ENCODE measurements around the gene IFITM1. TPM values are rescaled to one million over a fixed set of nuclear protein-coding genes. Genes with fewer than 3 reads are reported as not detected.

IFITM1 gene
- total RNA-seq, 4 donors from 2014 or later, result 47.8 to 103 (median 80.5) TPM

- in situ Hi-C loops (cut with MboI; ENCODE audit: low sequenced_read_pairs in 4 of 4) (no loop called here), intact Hi-C loops (cut with DNase I; ENCODE audit: low total_unique reads) (no loop called here)
- TF ChIP-seq, protein P1, sequence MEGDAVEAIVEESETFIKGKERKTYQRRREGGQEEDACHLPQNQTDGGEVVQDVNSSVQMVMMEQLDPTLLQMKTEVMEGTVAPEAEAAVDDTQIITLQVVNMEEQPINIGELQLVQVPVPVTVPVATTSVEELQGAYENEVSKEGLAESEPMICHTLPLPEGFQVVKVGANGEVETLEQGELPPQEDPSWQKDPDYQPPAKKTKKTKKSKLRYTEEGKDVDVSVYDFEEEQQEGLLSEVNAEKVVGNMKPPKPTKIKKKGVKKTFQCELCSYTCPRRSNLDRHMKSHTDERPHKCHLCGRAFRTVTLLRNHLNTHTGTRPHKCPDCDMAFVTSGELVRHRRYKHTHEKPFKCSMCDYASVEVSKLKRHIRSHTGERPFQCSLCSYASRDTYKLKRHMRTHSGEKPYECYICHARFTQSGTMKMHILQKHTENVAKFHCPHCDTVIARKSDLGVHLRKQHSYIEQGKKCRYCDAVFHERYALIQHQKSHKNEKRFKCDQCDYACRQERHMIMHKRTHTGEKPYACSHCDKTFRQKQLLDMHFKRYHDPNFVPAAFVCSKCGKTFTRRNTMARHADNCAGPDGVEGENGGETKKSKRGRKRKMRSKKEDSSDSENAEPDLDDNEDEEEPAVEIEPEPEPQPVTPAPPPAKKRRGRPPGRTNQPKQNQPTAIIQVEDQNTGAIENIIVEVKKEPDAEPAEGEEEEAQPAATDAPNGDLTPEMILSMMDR (IDR thresholded peaks at IDR 0.05 in 4 of 5, conservative IDR thresholded peaks at IDR 0.05 in 1 of 5), result no peak
- DNase-seq (no peak), ATAC-seq (no peak)
- H3K27ac ChIP-seq, result no peak overlapping the region
- H3K4me1 ChIP-seq, result peaks cover 0 to 4% of the 10 kb centered on the region in 2 donors
- H3K4me3 ChIP-seq, result no peak overlapping the region
- H3K36me3 ChIP-seq, result no peaks in the 10 kb centered on the region
- no peaks in the 10 kb centered on the region for H3K9me3 ChIP-seq
- H3K27me3 ChIP-seq, result peaks cover 41 to 46% (median 44%) of the 10 kb centered on the region in 3 donors
These were observed 50.3 kb downstream of the IFITM1 start for GRCh38 chr11:363948-364761.

Other genes with a start within 250 kb of the IFITM1 start
- not detected for gene SCGB1C1, start 121.0 kb upstream of the IFITM1 start, total RNA-seq
- gene BET1L, start 106.6 kb upstream of the IFITM1 start, total RNA-seq, result 10 to 100 TPM; 11.3 to 15.9 (median 12.8) TPM
- 10 to 100 TPM; 35.6 to 68.5 (median 47.8) TPM for gene RIC8A, start 106.3 kb upstream of the IFITM1 start, total RNA-seq
- 10 to 100 TPM in 3 of 4 donors, 1 to 10 TPM in 1; 9.2 to 15.0 (median 12.7) TPM for gene SIRT3, start 77.7 kb upstream of the IFITM1 start, total RNA-seq
- 100 to 1,000 TPM; 128 to 189 (median 163) TPM for gene PSMD13, start 77.1 kb upstream of the IFITM1 start, total RNA-seq
- under 1 TPM in 1 of 4 donors, not detected in 3; 0.09 TPM for gene NLRP6, start 35.6 kb upstream of the IFITM1 start, total RNA-seq
- 1 to 10 TPM in 3 of 4 donors, under 1 TPM in 1; 0.98 to 3.4 (median 2.7) TPM for gene PGGHG, start 24.9 kb upstream of the IFITM1 start, total RNA-seq
- not detected for gene IFITM5, start 14.5 kb upstream of the IFITM1 start, total RNA-seq
- gene IFITM2, start 6.2 kb upstream of the IFITM1 start, total RNA-seq, result 10 to 100 TPM; 37.8 to 80.9 (median 44.9) TPM
- 10 to 100 TPM; 46.3 to 83.6 (median 63.2) TPM for gene IFITM3, start 6.8 kb downstream of the IFITM1 start, total RNA-seq
- not detected for gene B4GALNT4, start 55.5 kb downstream of the IFITM1 start, total RNA-seq
- gene PKP3, start 80.2 kb downstream of the IFITM1 start, total RNA-seq, result 1 to 10 TPM in 1 of 4 donors, under 1 TPM in 1, not detected in 2; 0.55 to 1.3 TPM
- 10 to 100 TPM in 3 of 4 donors, 1 to 10 TPM in 1; 4.2 to 21.6 (median 11.9) TPM for gene SIGIRR, start 101.0 kb downstream of the IFITM1 start, total RNA-seq
- gene ANO9, start 128.0 kb downstream of the IFITM1 start, total RNA-seq, result under 1 TPM in 2 of 4 donors, not detected in 2; 0.23 to 0.41 TPM
- 10 to 100 TPM; 21.7 to 31.5 (median 23.7) TPM for gene PTDSS2, start 136.2 kb downstream of the IFITM1 start, total RNA-seq
- 100 to 1,000 TPM; 138 to 197 (median 159) TPM for gene RNH1, start 193.2 kb downstream of the IFITM1 start, total RNA-seq
- 10 to 100 TPM; 17.1 to 50.0 (median 37.6) TPM for gene HRAS, start 221.5 kb downstream of the IFITM1 start, total RNA-seq
- under 1 TPM in 2 of 4 donors, not detected in 2; 0.29 to 0.36 TPM for gene LRRC56, start 223.5 kb downstream of the IFITM1 start, total RNA-seq
- gene LMNTD2, start 246.7 kb downstream of the IFITM1 start, total RNA-seq, result 1 to 10 TPM in 1 of 4 donors, under 1 TPM in 1, not detected in 2; 0.13 to 1.5 TPM
- gene RASSF7, start 246.9 kb downstream of the IFITM1 start, total RNA-seq, result 1 to 10 TPM in 1 of 4 donors, under 1 TPM in 3; 0.56 to 2.4 (median 0.70) TPM

Data from gastrocnemius medialis (tissue), 4 donors.